Erythroblast (primary cell): ENCODE results near the gene PNKD.
A peak's percentile ranks its signal among the peaks of the same experiment; 100 is the strongest.

Experiments used
- DNase-seq, 2 experiments: peaks; one replicate each; lab custom pipeline; 2025; lab: John Stamatoyannopoulos, UW
- GATA1 ChIP-seq: IDR thresholded peaks from 2 replicates; pipeline ENCODE4 v1.6.1; 2011; ENCODE audit warnings: low read depth, mild to moderate bottlenecking, control low read depth, low read length, moderate library complexity
- POLR2A ChIP-seq: IDR thresholded peaks from 2 replicates; pipeline ENCODE4 v1.6.1; 2011; ENCODE audit warnings: mild to moderate bottlenecking, low read length

Gene PNKD

DNA sequence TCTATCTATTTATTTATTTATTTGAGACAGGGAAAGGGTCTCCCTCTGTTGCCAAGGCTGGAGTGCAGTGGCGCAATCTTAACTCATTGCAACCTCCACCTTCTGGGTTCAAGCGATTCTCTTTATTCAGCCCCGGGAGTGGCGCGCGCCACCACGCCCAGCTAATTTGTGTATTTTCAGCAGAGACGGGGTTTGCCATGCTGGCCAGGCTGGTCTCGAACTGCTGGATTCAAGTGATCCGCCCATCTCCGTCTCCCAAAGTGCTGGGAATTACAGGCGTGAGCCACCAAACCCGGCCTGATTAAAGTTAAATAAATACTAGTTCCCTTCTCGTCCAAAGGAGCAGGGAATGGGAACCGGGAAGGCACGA lies 125.1 kb downstream of the PNKD start:
- DNase-seq, result peak; percentile 71 to 72
- TF ChIP-seq GATA1 (no peak), POLR2A (no peak)

DNA sequence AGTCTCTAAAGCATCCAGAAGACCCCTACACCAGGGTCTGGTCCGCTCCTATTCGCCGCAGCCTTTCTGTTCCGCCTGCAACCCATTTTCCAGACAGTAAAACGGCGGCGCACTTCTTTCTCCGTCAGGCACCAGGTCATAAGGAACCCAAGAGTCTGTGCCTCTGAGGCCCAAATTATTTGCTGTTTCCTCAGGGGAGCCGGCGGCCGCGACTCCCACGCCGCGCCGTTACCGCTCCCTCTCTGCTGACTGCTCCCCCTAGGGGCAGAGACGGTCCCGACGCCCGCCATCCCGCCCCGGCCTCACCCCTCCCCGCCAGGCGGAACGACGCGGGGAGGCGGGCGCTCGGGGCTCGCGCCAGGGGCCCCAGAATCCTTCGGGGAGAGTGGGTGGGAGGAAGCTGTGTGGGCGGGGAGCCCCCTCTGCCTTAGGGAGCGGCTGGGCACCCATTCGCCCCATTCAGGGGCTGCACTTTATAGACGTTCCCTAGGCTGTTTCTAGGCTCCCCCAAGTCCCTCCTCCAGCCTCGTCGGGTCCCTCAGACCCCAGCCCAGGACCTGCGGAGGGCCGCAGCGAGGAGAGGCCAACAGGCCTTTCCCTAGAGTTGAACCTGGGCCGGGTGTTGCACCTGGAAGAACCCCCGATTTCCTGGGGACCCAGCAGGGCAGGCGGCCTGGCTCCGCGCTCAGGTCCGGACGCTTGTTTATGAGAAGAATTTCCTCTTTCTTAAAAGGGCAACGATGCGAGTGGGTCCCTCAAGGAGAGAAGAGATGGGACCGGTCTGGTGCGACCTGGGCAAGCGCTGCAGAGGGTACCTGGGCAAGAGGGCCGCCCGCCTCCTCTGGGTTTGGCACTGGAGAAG lies 125.7 kb downstream of the PNKD start:
- DNase-seq, result peak; percentile 98
- TF ChIP-seq POLR2A (peak; percentile 75), GATA1 (no peak)
